ENCODE data around the gene SLC25A29.

SLC25A29 gene

GRCh38 chr14:100332071-100332639, 25.9 kb upstream of the SLC25A29 start:
- no peak for DNase-seq (ENCODE audit: low read depth in 2 of 2)

GRCh38 chr14:100330388-100330931, 24.2 kb upstream of the SLC25A29 start:
- no peak for DNase-seq (ENCODE audit: low read depth in 2 of 2)

- DNase-seq (ENCODE audit: low read depth in 2 of 2): no peak
These were observed 23.7 kb upstream of the SLC25A29 start for GRCh38 chr14:100330007-100330344.

GRCh38 chr14:100329233-100330006, 23.2 kb upstream of the SLC25A29 start:
- DNase-seq (ENCODE audit: low read depth in 2 of 2): no peak

DNA sequence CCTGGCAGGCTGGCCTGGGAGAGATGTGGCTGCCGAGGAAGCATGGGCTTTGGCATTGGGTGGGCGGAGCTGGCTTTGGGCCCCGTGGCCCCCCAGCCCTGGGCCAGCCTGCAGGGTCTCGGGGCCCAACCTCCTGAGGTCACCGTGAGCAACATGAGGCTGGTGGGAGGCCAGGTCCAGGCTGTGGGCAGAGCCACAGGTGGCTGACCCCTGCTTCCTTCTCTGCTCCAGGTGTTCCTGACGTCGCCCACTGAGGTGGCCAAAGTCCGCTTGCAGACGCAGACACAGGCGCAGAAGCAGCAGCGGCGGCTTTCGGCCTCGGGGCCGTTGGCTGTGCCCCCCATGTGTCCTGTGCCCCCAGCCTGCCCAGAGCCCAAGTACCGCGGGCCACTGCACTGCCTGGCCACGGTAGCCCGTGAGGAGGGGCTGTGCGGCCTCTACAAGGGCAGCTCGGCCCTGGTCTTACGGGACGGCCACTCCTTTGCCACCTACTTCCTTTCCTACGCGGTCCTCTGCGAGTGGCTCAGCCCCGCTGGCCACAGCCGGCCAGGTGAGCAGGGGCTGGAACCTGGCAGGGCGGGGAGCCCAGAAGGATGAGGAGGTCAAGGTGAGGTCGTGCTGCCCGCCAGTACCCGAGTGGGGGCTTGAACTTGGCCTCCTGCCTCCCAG, 22.4 kb upstream of the SLC25A29 start:
- DNase-seq (ENCODE audit: low read depth in 2 of 2): no peak

GRCh38 chr14:100327128-100327527, 20.9 kb upstream of the SLC25A29 start:
- DNase-seq (ENCODE audit: low read depth in 2 of 2): no peak

DNA sequence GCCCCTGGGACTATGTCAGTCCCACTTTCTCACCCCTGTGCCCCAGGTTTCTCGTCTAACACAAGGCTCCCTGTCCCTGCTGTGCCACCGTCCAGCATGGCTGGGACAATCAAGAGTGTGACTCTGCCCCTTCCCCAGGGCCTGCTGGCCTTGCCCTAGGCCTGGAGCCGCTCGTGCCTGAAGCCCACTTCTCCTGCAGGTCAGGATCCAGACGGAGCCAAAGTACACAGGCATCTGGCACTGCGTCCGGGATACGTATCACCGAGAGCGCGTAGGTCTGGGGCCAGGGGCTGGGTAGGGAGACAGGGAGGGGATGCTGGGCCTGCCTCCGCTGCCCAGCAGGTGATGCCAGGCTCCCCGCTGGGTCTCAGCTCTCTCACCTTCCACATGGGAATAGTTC, 19.7 kb upstream of the SLC25A29 start:
- no peak for DNase-seq (ENCODE audit: low read depth in 2 of 2)

DNA sequence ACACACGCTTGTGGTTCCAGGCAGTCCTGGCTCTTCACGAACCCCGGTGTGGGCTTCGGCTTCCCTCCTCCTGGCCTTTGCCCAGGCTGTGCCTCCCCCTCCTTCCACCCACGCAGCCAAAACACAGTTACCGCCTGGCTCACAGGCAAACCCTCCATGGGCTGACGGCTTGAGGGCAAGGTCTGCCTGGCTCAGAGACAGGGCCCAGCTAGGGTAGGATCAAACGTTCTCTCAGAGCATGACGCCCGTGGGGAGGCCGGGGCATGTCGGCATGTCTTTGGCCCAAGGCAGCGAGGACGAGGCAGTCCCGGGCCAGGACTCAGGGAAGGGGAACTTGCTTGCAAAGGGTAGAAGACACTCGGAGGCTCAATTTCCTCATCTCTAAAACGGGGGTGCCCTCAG, 19.0 kb upstream of the SLC25A29 start:
- no peak for DNase-seq (ENCODE audit: low read depth in 2 of 2)

DNA sequence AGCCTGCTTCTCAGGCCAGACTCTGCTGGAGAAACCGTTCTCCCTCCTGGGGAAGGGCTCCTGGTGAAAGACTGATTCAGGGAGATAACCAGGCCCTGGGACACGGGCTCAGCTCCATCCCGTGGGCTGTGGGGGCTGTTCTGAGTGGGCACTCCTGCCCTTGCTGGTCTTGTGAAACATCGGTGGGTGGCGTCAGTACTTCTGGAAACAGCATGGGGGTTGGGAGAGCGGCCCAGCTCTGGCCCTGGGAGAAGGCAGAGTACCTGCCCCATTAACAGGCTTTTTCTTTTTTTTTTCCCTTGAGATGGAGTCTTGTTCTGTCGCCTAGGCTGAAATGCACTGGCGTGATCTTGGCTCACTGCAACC, 17.7 kb upstream of the SLC25A29 start:
- no peak for DNase-seq (ENCODE audit: low read depth in 2 of 2)

- DNase-seq (ENCODE audit: low read depth in 2 of 2): no peak
These were observed 17.1 kb upstream of the SLC25A29 start, which contains the start of gene SLC25A47 for GRCh38 chr14:100323121-100323941. SLC25A47 (plus strand) TSS chr14:100323339; CDS start chr14:100323415, 76 bp downstream.

GRCh38 chr14:100322138-100322957, 16.1 kb upstream of the SLC25A29 start:
- no peak for DNase-seq (ENCODE audit: low read depth in 2 of 2)

GRCh38 chr14:100321473-100322137, 15.4 kb upstream of the SLC25A29 start:
- no peak for DNase-seq (ENCODE audit: low read depth in 2 of 2)

- no peak for DNase-seq (ENCODE audit: low read depth in 2 of 2)
These were observed 14.1 kb upstream of the SLC25A29 start for GRCh38 chr14:100320157-100320856.

- peak; percentile 53 to 65 for DNase-seq (ENCODE audit: low read depth in 2 of 2)
These were observed 11.9 kb upstream of the SLC25A29 start for GRCh38 chr14:100317912-100318808.

GRCh38 chr14:100317389-100317788, 11.1 kb upstream of the SLC25A29 start:
- no peak for DNase-seq (ENCODE audit: low read depth in 2 of 2)

DNA sequence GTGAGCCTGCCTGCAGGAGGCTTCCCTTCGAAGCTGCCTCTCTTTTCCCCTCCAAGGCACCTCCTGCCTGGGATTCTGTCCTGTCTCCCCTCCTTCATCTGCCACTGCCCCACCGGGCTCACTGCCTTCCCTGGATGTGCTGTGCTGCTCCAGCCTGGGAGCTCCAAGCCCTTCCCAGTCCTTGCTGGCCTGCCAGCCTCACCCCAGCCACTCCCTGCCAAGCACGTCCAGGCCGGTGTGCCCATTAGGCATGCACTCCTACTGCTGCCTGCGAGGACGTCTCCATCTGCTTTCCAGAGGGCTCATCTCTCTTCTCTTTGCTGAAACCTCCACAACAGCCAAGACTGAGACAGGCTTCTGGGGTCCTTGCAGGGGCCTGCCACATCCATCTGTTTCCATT, 8.5 kb upstream of the SLC25A29 start:
- no peak for DNase-seq (ENCODE audit: low read depth in 2 of 2)

DNA sequence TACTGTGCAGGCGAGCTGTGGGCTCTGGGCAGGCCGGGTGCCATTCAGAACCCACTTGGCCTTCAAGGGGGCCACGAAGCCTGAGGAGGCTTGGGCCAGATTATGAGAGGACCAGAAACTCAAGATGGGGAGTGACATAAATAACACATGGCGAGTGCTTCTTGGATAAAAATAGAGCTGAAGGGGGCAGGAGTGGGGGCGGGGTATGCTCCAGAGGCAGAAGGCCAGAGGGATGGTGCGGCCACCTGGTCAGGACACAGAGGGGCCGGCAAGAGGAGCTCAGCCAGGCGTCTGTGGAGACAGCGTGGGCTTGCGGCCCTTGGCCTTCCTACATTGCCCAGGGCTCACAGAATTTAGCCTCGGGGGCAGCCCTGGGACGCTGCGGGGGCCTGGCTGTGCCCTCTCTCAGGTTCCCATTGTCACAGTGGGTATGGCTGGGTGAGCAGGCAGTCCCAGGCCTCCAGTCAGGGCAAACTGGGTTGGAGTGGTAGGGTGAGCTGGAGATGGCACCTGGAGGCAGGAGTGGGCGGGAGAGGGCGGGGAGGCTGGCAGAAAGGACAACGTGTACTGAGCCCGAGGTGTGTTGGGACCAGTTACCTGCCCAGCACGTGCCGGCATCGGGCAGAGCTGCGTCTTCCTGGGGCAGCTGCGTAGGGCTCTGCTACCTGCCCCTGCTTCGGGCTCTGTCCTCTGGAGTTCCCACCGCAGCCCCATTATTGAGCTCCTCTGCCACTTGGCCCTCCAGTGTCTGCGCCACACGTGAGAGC, 7.4 kb upstream of the SLC25A29 start:
- no peak for DNase-seq (ENCODE audit: low read depth in 2 of 2)

DNA sequence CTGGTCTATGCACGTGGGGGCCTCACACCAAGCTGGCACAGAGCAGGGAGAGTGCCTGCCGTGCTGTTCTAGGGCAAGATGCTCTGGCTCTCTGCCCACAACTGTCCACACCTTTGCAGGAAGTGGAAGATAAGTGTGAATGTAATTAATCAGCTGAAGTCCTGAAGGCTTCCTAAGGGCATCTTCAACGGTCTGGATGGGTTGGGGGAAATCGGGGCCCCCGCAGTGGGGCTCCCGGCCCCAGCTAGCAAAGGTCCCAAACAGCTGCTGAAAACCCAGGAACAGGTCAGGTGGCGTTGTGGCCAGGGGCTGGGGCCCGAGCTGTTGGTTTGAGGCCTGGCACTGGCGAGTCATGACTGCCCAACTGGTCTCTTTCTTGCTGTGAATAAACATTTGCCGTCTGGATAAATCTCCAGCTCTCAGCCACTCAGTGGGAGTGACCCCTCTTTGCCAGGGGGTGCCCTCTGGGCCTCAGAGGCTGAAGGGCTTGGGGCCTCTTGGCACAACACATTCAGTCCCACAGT, 6.7 kb upstream of the SLC25A29 start:
- no peak for DNase-seq (ENCODE audit: low read depth in 2 of 2)
